H1 (cell line): ENCODE data around the gene PCNX3. TPM values are rescaled to one million over a fixed set of nuclear protein-coding genes. Genes with fewer than 3 reads are reported as not detected.

Experiments
- CTCF ChIA-PET: fragments of 300-600 bp; sonication (Branson Sonifier 250); formaldehyde crosslinking; loops from one replicate; lab custom pipeline; 2021; ENCODE audit not compliant: partially characterized antibody; lab: Charles Lee
- POLR2A ChIA-PET: fragments of 300-600 bp; sonication (Branson Sonifier 250); formaldehyde crosslinking; loops from one replicate; lab custom pipeline; 2021; ENCODE audit warnings: inconsistent platforms; ENCODE audit not compliant: partially characterized antibody; lab: Charles Lee
- DNase-seq, 2 experiments: peaks; one replicate each; pipeline versions ENCODE4 v3.0.0 to v3.0.0-alpha.2; 2010 to 2022; ENCODE audit warnings: low spot score in 2 of 2, low read depth in 1 of 2, mixed read lengths in 1 of 2
- FAIRE-seq: peaks from 2 replicates; lab custom pipeline; 2011; peaks lifted over from hg19 to GRCh38; lab: Jason Lieb, UNC
- H2AFZ ChIP-seq: 2 replicates; pipeline ENCODE4 v1.8.1; 2012; ENCODE audit warnings: low read length, inconsistent platforms
- H2AK5ac ChIP-seq: 2 replicates; pipeline ENCODE4 v1.6.1; 2013; ENCODE audit warnings: low read depth, low read length
- H2BK120ac ChIP-seq: replicated peaks from 2 replicates; pipeline ENCODE3; 2013; ENCODE audit warnings: low read depth, low read length, inconsistent platforms
- H2BK12ac ChIP-seq: 2 replicates; pipeline ENCODE4 v1.6.1; 2013; ENCODE audit warnings: low read depth, low read length
- H2BK15ac ChIP-seq: 2 replicates; pipeline ENCODE4 v1.6.1; 2013; ENCODE audit warnings: low read length
- H2BK20ac ChIP-seq: 2 replicates; pipeline ENCODE4 v1.6.1; 2013; ENCODE audit warnings: low read length
- H2BK5ac ChIP-seq: 2 replicates; pipeline ENCODE4 v1.6.1; 2013; ENCODE audit warnings: low read depth, low read length
- H3K14ac ChIP-seq: 2 replicates; pipeline ENCODE4 v1.6.1; 2013; ENCODE audit warnings: inconsistent platforms; ENCODE audit not compliant: insufficient read length
- H3K18ac ChIP-seq: 2 replicates; pipeline ENCODE4 v1.6.1; 2013; ENCODE audit warnings: low read length; ENCODE audit errors: extremely low read depth
- H3K23ac ChIP-seq: 2 replicates; pipeline ENCODE4 v1.6.1; 2013; ENCODE audit warnings: inconsistent platforms; ENCODE audit not compliant: insufficient read length
- H3K23me2 ChIP-seq: 2 replicates; pipeline ENCODE4 v1.6.1; 2013; ENCODE audit warnings: low read depth, low read length
- H3K27ac ChIP-seq: 2 replicates; pipeline ENCODE4 v1.6.1; 2011; ENCODE audit warnings: low read depth, low read length, inconsistent platforms
- H3K27me3 ChIP-seq, 4 experiments: replicated peaks in 1 of 4; 1 replicate in 1 of 4; 2 replicates in 3 of 4; pipeline versions ENCODE4 v1.6.1 to v1.8.1; 2011 to 2013; ENCODE audit warnings: low read length in 3 of 4, mild to moderate bottlenecking in 3 of 4, inconsistent platforms in 2 of 4, mixed read lengths in 2 of 4, moderate library complexity in 1 of 4; ENCODE audit not compliant: control insufficient read depth in 3 of 4, insufficient read depth in 3 of 4; ENCODE audit errors: extremely low read depth in 1 of 4
- H3K36me3 ChIP-seq, 4 experiments: 2 replicates each; pipeline versions ENCODE4 v1.6.1 to v1.8.1; 2011 to 2013; ENCODE audit warnings: mild to moderate bottlenecking in 4 of 4, low read length in 3 of 4, moderate library complexity in 2 of 4, control low read depth in 1 of 4, inconsistent platforms in 1 of 4; ENCODE audit not compliant: insufficient read depth in 4 of 4, control insufficient read depth in 2 of 4
- H3K4ac ChIP-seq: replicated peaks from 2 replicates; pipeline ENCODE3; 2013; ENCODE audit warnings: low read length, low read depth, mixed read lengths, inconsistent platforms; ENCODE audit not compliant: insufficient read length
- H3K4me1 ChIP-seq, 4 experiments: replicated peaks in 1 of 4; 1 replicate in 1 of 4; 2 replicates in 3 of 4; pipeline versions ENCODE4 v1.6.1 to v1.8.1; 2011 to 2013; ENCODE audit warnings: low read length in 3 of 4, inconsistent platforms in 2 of 4, mixed read lengths in 1 of 4; ENCODE audit not compliant: insufficient read depth in 4 of 4, control insufficient read depth in 3 of 4
- H3K4me2 ChIP-seq, 2 experiments: 2 replicates each; pipeline versions ENCODE4 v1.6.1 to v1.8.1; 2011 to 2013; ENCODE audit warnings: low read depth in 2 of 2, low read length in 2 of 2, control low read depth in 1 of 2, inconsistent platforms in 1 of 2, mild to moderate bottlenecking in 1 of 2; ENCODE audit not compliant: insufficient read depth in 1 of 2
- H3K4me3 ChIP-seq, 4 experiments: fragments of 200-600, 300-600 bp in 1 of 4; sonication (generic), shearing (Covaris generic), sonication (Bioruptor Twin) in 1 of 4; 2 replicates each; pipeline versions ENCODE4 v1.5.1 to v1.8.1; 2011 to 2016; ENCODE audit warnings: low read length in 4 of 4, low read depth in 3 of 4, control low read depth in 2 of 4, inconsistent platforms in 2 of 4, mild to moderate bottlenecking in 2 of 4, mixed read lengths in 1 of 4, moderate library complexity in 1 of 4; ENCODE audit not compliant: insufficient read depth in 2 of 4; ENCODE audit errors: extremely low read depth in 1 of 4
- H3K56ac ChIP-seq: replicated peaks from 2 replicates; pipeline ENCODE3; 2013; ENCODE audit warnings: low read depth, mild to moderate bottlenecking, mixed read lengths, low read length, inconsistent platforms; ENCODE audit not compliant: insufficient read length
- H3K79me1 ChIP-seq: 2 replicates; pipeline ENCODE4 v1.6.1; 2013; ENCODE audit warnings: low read depth, low read length, control low read depth
- H3K79me2 ChIP-seq, 2 experiments: 2 replicates each; pipeline versions ENCODE4 v1.6.1 to v1.8.1; 2012 to 2013; ENCODE audit warnings: low read length in 2 of 2, mild to moderate bottlenecking in 2 of 2, inconsistent platforms in 1 of 2; ENCODE audit not compliant: insufficient read depth in 2 of 2, control insufficient read depth in 1 of 2
- H3K9ac ChIP-seq, 4 experiments: replicated peaks in 1 of 4; 1 replicate in 1 of 4; 2 replicates in 3 of 4; pipeline versions ENCODE4 v1.6.1 to v1.8.1; 2011 to 2013; ENCODE audit warnings: low read depth in 3 of 4, low read length in 3 of 4, control low read depth in 2 of 4, mild to moderate bottlenecking in 2 of 4, moderate library complexity in 2 of 4, inconsistent platforms in 1 of 4; ENCODE audit errors: extremely low read depth in 1 of 4
- H3K9me3 ChIP-seq, 2 experiments: 2 replicates each; pipeline versions ENCODE4 v1.6.1 to v1.8.1; 2012 to 2013; ENCODE audit warnings: mild to moderate bottlenecking in 2 of 2, moderate library complexity in 2 of 2, control low read depth in 1 of 2, inconsistent platforms in 1 of 2, low read depth in 1 of 2, low read length in 1 of 2, mixed read lengths in 1 of 2; ENCODE audit not compliant: insufficient read depth in 2 of 2
- H4K20me1 ChIP-seq, 2 experiments: replicated peaks in 1 of 2; 2 replicates each; pipeline versions ENCODE3 to v1.8.1; 2011 to 2013; ENCODE audit warnings: inconsistent platforms in 2 of 2, low read length in 2 of 2, mild to moderate bottlenecking in 1 of 2; ENCODE audit not compliant: insufficient read depth in 2 of 2, control insufficient read depth in 1 of 2
- H4K5ac ChIP-seq: 2 replicates; pipeline ENCODE4 v1.6.1; 2013; ENCODE audit warnings: low read length, low read depth, mixed read lengths, inconsistent platforms; ENCODE audit not compliant: insufficient read length
- H4K8ac ChIP-seq: 2 replicates; pipeline ENCODE4 v1.8.0; 2013; ENCODE audit warnings: mild to moderate bottlenecking, moderate library complexity, low read length, inconsistent platforms; ENCODE audit not compliant: insufficient read depth; ENCODE audit errors: extremely low read depth
- H4K91ac ChIP-seq: replicated peaks from 2 replicates; pipeline ENCODE3; 2013; ENCODE audit warnings: low read length, mixed read lengths, inconsistent platforms; ENCODE audit not compliant: insufficient read length
- ASH2L ChIP-seq: fragments of 200-600, 300-600 bp; sonication (generic); IDR thresholded peaks from one replicate; pipeline ENCODE4 v1.7.1; 2017; ENCODE audit warnings: low read length
- CHD1 ChIP-seq: IDR thresholded peaks from 2 replicates; pipeline ENCODE4 v1.6.1; 2012; ENCODE audit warnings: low read depth, low read length, improper control_type of control experiment
- CREB1 ChIP-seq: IDR thresholded peaks from 2 replicates; pipeline ENCODE4 v1.6.1; 2012; ENCODE audit warnings: inconsistent platforms
- CTBP2 ChIP-seq: IDR thresholded peaks from 2 replicates; pipeline ENCODE4 v1.7.0; 2011; ENCODE audit warnings: borderline replicate concordance, mild to moderate bottlenecking, moderate library complexity, mixed read lengths, low read length; ENCODE audit not compliant: insufficient read depth, insufficient read length
- EGR1 ChIP-seq: IDR thresholded peaks from 2 replicates; pipeline ENCODE4 v1.6.1; 2011; ENCODE audit warnings: low read depth, low read length, borderline replicate concordance
- KDM4A ChIP-seq: IDR thresholded peaks from one replicate; pipeline ENCODE4 v1.7.1; 2012; ENCODE audit warnings: low read depth, mild to moderate bottlenecking, moderate library complexity, low read length, inconsistent platforms; ENCODE audit not compliant: severe bottlenecking
- PHF8 ChIP-seq: fragments of 200-600 bp; sonication (generic); conservative IDR thresholded peaks from 2 replicates; pipeline ENCODE4 v1.7.1; 2012; ENCODE audit warnings: low read depth, mild to moderate bottlenecking, inconsistent platforms, low read length, moderate library complexity
- RFX5 ChIP-seq: IDR thresholded peaks from 2 replicates; pipeline ENCODE4 v1.6.1; 2011; ENCODE audit warnings: low read depth, low read length, improper control_type of control experiment, borderline replicate concordance
- SP1 ChIP-seq: IDR thresholded peaks from 2 replicates; pipeline ENCODE4 v1.6.1; 2011; ENCODE audit warnings: low read depth, low read length
- TAF7 ChIP-seq: optimal IDR thresholded peaks from 2 replicates; pipeline ENCODE3; 2011; ENCODE audit warnings: low read depth, mild to moderate bottlenecking, inconsistent platforms, low read length, moderate library complexity, borderline replicate concordance
- WGBS, 2 experiments: shearing (Covaris generic) in 1 of 2; methylation state at CpG; one replicate each; pipeline versions ENCODE4 v1.1.6 to v1.1.7; 2013 to 2015; ENCODE audit warnings: low lambda C conversion rate in 2 of 2, mixed read lengths in 2 of 2, inconsistent platforms in 1 of 2, low coverage in 1 of 2, missing lambda C conversion rate in 1 of 2; ENCODE audit not compliant: insufficient replicate concordance in 2 of 2, insufficient coverage in 1 of 2, insufficient read length in 1 of 2; ENCODE audit errors: extremely low coverage in 1 of 2, missing lambda C conversion rate in 1 of 2; 5-methylcytosine and 5-hydroxymethylcytosine counted together
- polyA plus RNA-seq, 7 experiments: library from polyadenylated mRNA; depleted of rRNA in 3 of 7; stranded (reverse) in 5 of 7; unstranded in 2 of 7; fragments of >200 nt in 5 of 7; fragments of 200-250 nt in 2 of 7; gene quantifications; 1 replicate in 5 of 7; 2 replicates in 1 of 7; 4 replicates in 1 of 7; pipeline versions ENCODE4 v1.2.1 to v1.2.3, GENCODE V29; 2011 to 2013; ENCODE audit warnings: missing spikeins in 2 of 7, mixed read lengths in 2 of 7
- total RNA-seq: library from RNA; stranded (reverse); fragmentation: NEBNext Ultra II Directional; extraction: Animal tissue kit (Norgen Biotek cat#: 25700); gene quantifications from 2 replicates; pipeline ENCODE4 v1.2.1, GENCODE V29; 2021
- TF ChIP-seq, protein P1 (sequence below): IDR thresholded peaks from 2 replicates; pipeline ENCODE4 v1.6.1; 2012; ENCODE audit warnings: inconsistent platforms

PCNX3 gene
- total and polyA plus RNA-seq, 2 of the 8 experiments (the other 6 are each of a cell fraction or from before 2014, with no cell fraction given): 27.2 to 38.8 TPM

DNA sequence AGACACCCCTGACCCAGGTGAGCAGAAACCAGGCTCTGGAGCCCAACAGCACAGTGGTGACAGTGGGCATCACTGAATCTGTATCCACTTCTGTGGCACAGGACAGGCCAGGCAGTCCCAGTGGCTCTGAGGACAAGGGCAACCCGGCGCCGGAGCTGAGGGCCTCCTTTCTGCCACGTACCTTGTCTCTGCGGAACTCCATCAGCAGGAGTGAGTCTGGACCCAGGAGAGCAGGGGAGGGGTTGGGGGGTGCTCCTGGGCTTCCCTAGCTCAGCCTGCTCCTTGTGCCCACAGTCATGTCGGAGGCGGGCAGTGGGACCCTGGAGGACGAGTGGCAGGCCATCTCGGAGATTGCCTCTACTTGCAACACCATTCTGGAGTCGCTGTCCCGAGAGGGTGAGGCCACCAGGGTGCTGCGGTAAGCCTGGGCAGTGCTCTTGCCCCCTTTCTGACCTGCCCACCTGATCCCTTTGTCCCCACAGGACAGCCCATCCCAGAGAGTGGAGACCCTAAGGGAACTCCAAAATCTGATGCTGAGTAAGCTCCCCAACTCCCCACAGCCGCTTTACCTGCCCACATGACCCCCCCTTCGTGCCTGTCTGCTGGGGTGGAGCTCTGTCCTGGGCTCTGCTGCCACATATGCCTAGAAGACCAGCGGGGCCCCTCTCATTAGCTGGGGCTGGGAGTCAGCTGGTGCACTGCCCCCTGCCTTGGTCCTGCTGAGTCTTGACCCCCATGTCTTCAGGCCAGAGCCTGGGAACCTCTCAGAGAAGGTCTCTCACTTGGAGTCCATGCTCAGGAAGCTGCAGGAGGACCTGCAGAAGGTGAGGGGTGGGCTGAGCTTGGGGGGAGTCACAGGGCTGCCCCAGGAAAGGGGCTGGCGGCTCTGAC lies 34.3 kb downstream of the PCNX3 start:
- H2BK120ac ChIP-seq: no peak overlapping the region
- no peak overlapping the region for H3K4ac ChIP-seq
- no peak overlapping the region for H3K18ac ChIP-seq
- POLR2A ChIA-PET: interaction anchor here (0.6 to 7.5 kb wide), 8 partner anchors 11 to 377 kb away, joined by 3 to 58 read pairs (median 5); partner anchors contain the start of genes PCNX3, RELA and SIPA1
- H2BK5ac ChIP-seq: no peak overlapping the region
- FAIRE-seq (no peak), DNase-seq (no peak)
- H4K5ac ChIP-seq: no peak overlapping the region
- no peak overlapping the region for H3K14ac ChIP-seq
- H3K9me3 ChIP-seq: no peaks in the 10 kb centered on the region
- peaks cover 2 to 13% of the 10 kb centered on the region in 2 experiments for H4K20me1 ChIP-seq
- H3K4me2 ChIP-seq: no peak overlapping the region
- H3K23ac ChIP-seq: no peak overlapping the region
- H3K4me3 ChIP-seq: no peak overlapping the region
- peaks cover 0 to 12% (median 8%) of the 10 kb centered on the region in 4 experiments; a peak in 6 of 7 replicates for H3K4me1 ChIP-seq
- no peak overlapping the region for H2BK12ac ChIP-seq
- no peak overlapping the region for H2AFZ ChIP-seq
- H3K23me2 ChIP-seq: peaks cover 8% of the 10 kb centered on the region; the same call in 1 of the 2 replicates
- H3K9ac ChIP-seq: no peak overlapping the region
- 82% methylated on average over 16 of the region's 16 CpGs; no CpG with 5 or more reads in 1 of the 2 experiments for WGBS, 2 experiments
- H4K8ac ChIP-seq: no peak overlapping the region; the same call in 1 of the 2 replicates
- no peak overlapping the region for H2BK20ac ChIP-seq
- H3K36me3 ChIP-seq: peaks cover 0 to 7% (median 4%) of the 10 kb centered on the region in 4 experiments; a peak in 6 of 8 replicates
- no peak overlapping the region for H2BK15ac ChIP-seq
- no peaks in the 10 kb centered on the region for H3K79me2 ChIP-seq
- no peak overlapping the region for H4K91ac ChIP-seq
- no peak overlapping the region for H3K56ac ChIP-seq
- H2AK5ac ChIP-seq: no peak overlapping the region
- CTCF ChIA-PET: interaction anchor here (0.6 to 2.8 kb wide), 8 partner anchors 8 to 235 kb away, joined by 3 to 21 read pairs (median 4); partner anchors contain the start of genes RELA and SIPA1
- peaks cover 0 to 5% (median 2%) of the 10 kb centered on the region in 4 experiments; a peak in 1 of 7 replicates for H3K27me3 ChIP-seq
- peaks cover 2% of the 10 kb centered on the region; the same call in 1 of the 2 replicates for H3K79me1 ChIP-seq
- no peak overlapping the region for H3K27ac ChIP-seq
- TF ChIP-seq EGR1: no peak
- TF ChIP-seq CTBP2: no peak
- TF ChIP-seq ASH2L: no peak
- no peak for TF ChIP-seq CHD1
- TF ChIP-seq, protein P1, sequence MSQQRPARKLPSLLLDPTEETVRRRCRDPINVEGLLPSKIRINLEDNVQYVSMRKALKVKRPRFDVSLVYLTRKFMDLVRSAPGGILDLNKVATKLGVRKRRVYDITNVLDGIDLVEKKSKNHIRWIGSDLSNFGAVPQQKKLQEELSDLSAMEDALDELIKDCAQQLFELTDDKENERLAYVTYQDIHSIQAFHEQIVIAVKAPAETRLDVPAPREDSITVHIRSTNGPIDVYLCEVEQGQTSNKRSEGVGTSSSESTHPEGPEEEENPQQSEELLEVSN: no peak
- no peak for TF ChIP-seq RFX5
- TF ChIP-seq PHF8: no peak
- no peak for TF ChIP-seq SP1
- no peak for TF ChIP-seq CREB1
- no peak for TF ChIP-seq TAF7
- no peak for TF ChIP-seq KDM4A
